ENCODE data around the gene PRR35.

DNA sequence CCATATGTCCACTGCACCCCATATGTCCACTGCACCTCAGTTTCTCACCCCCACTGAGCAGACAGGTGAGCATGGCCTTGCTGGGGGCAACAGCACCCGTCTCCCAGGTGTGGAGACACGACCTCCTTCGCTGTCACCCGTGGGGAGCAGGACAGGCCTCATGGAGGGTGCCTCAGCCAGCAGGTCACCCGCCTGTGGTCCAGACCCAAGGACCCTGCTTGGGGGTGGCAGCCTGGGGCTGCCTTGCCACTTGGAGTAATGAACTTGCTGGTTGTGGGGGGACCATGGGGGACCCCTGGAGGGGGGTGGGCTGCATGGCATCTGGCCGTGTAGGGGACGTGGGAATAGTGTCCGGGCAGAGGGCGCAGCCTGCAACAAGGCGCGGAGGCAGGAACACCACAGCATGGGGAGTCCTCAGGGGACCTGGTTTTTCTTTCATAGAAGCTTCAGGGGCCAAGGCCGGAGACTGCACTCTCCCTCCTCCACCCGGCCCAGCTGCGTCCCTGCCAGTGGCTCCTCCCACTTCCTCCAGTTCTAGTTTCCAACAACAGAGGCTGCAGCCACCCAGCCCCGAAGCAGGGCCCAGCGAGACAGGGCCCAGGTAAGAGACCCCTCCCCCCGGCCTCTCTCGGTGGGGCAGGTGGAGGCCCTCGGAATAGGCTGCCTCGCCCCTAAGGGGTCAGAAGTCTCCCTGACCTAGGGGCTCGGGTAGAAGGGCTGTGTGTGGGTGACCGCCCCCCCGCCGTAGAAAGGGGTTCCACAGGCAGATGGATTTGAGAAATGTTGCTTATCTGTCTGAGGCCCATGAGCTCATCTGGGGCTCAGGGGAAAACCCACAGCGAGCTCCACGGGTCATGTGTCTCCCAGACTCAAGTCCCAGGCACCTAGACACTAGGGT is 6.5 kb downstream of the PRR35 start, which contains the start of gene NHLRC4:
- TF ChIP-seq, protein P1, sequence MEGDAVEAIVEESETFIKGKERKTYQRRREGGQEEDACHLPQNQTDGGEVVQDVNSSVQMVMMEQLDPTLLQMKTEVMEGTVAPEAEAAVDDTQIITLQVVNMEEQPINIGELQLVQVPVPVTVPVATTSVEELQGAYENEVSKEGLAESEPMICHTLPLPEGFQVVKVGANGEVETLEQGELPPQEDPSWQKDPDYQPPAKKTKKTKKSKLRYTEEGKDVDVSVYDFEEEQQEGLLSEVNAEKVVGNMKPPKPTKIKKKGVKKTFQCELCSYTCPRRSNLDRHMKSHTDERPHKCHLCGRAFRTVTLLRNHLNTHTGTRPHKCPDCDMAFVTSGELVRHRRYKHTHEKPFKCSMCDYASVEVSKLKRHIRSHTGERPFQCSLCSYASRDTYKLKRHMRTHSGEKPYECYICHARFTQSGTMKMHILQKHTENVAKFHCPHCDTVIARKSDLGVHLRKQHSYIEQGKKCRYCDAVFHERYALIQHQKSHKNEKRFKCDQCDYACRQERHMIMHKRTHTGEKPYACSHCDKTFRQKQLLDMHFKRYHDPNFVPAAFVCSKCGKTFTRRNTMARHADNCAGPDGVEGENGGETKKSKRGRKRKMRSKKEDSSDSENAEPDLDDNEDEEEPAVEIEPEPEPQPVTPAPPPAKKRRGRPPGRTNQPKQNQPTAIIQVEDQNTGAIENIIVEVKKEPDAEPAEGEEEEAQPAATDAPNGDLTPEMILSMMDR (IDR thresholded peaks at IDR 0.05), result no peak
- no peak for TF ChIP-seq POLR2A (IDR thresholded peaks at IDR 0.05)
